ENCODE data around the gene TMEFF2. TPM values are rescaled to one million over a fixed set of nuclear protein-coding genes. Genes with fewer than 3 reads are reported as not detected.

The TMEFF2 gene
- total RNA-seq, 1 experiment from 2014 or later = not detected

DNA sequence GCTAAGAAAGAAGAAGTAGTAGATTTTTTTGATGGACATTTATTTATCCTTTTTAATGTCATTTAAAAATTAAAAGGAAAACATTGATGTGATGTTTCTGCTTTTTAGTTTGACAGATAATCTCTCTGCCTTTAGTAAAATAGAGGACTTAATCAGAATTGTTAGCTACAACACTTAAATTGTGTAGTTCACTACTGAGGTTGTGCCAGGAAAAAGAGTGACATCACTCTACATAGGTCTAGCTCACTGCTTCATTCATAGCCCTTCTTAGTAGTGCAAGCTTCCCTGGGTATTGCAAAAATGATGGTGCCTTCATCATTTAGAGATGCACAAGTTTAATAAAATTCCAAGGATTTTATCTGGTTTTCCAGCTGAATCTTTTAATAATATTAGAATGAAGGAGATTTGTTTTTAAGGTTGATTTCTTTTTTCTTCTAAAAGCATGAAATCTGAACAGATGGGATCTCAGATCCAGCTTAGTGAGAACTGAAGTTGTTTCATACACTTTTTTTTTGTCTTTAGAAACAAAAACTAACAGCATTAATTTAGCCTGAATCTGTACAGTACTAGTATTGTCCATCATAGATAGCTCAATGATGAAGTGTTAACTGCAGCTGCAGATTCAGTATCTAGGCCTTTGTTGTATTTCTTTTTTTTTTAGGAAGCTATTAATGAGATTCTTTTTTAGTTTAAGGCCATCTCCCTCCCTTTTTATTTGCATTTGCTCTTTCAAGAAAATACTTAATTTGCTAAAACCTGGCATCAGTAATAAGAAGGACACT, 20.6 kb upstream of the TMEFF2 start:
- CTCF ChIA-PET = no interaction called here
- intact Hi-C loops (cut with micrococcal nuclease; ENCODE audit: unreplicated experiment) = no loop called here

DNA sequence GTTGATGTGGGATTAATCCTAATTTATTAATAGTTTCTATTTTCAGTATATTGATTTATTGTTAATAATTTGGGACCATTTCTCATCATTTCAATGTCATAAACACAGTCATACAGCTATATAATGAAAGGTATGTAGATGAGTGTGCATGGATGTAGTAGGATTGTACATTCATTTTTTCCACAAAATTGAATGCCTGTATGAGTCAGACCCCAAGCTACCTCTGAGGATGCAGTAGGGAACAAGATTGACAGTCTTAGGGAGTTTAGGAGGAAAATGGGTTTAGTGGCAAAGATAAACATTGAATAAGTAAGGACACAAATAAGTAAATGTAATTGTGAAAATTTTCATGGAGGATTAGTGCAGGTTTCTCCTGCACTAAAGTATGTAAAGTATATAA, 14.1 kb upstream of the TMEFF2 start:
- CTCF ChIA-PET = no interaction called here
- no peaks in the 10 kb centered on the region for H3K36me3 Mint-ChIP-seq (ENCODE audit: insufficient read depth, unreplicated experiment)
- intact Hi-C loops (cut with micrococcal nuclease; ENCODE audit: unreplicated experiment) = no loop called here

More for the DNA sequence above, 20.6 kb upstream of the TMEFF2 start:
- no peak overlapping the region for H3K4me3 Mint-ChIP-seq (ENCODE audit: low read depth, unreplicated experiment)
- TF ChIP-seq, protein P1, sequence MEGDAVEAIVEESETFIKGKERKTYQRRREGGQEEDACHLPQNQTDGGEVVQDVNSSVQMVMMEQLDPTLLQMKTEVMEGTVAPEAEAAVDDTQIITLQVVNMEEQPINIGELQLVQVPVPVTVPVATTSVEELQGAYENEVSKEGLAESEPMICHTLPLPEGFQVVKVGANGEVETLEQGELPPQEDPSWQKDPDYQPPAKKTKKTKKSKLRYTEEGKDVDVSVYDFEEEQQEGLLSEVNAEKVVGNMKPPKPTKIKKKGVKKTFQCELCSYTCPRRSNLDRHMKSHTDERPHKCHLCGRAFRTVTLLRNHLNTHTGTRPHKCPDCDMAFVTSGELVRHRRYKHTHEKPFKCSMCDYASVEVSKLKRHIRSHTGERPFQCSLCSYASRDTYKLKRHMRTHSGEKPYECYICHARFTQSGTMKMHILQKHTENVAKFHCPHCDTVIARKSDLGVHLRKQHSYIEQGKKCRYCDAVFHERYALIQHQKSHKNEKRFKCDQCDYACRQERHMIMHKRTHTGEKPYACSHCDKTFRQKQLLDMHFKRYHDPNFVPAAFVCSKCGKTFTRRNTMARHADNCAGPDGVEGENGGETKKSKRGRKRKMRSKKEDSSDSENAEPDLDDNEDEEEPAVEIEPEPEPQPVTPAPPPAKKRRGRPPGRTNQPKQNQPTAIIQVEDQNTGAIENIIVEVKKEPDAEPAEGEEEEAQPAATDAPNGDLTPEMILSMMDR (IDR thresholded peaks at IDR 0.05; ENCODE audit: unreplicated experiment) = no peak
- DNase-seq = no peak
- H3K27me3 Mint-ChIP-seq (ENCODE audit: unreplicated experiment) = no peaks in the 10 kb centered on the region
- no peak overlapping the region for H3K27ac Mint-ChIP-seq (ENCODE audit: unreplicated experiment)
- no TSS peak for BruUV-seq (replicated peaks)
- H3K9me3 Mint-ChIP-seq (ENCODE audit: low read depth, unreplicated experiment) = no peaks in the 10 kb centered on the region
- H3K36me3 Mint-ChIP-seq (ENCODE audit: insufficient read depth, unreplicated experiment) = no peaks in the 10 kb centered on the region
- H3K4me1 Mint-ChIP-seq (ENCODE audit: low read depth, unreplicated experiment) = no peaks in the 10 kb centered on the region

DNA sequence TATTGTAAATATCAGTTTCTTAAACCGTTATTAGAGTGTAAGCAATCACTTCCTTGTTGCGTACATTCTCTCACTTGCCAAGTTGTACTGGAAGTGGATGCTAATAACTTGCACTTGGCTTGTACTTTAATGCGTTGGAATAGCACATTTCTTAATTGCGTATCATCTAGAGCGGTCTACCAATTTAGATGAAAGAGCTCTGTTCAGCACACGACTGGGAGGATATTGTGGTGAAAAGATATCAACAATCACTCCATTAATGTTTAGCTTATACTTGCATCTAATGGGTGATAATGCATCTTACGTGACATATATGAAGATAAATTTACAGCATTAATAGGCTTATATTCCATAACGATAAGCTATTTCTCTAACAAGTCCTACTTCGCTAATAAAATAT, 11.7 kb upstream of the TMEFF2 start:
- H3K27ac Mint-ChIP-seq (ENCODE audit: unreplicated experiment) = no peak overlapping the region
- H3K4me3 Mint-ChIP-seq (ENCODE audit: low read depth, unreplicated experiment) = no peak overlapping the region
- H3K36me3 Mint-ChIP-seq (ENCODE audit: insufficient read depth, unreplicated experiment) = no peaks in the 10 kb centered on the region
- intact Hi-C loops (cut with micrococcal nuclease; ENCODE audit: unreplicated experiment) = no loop called here
- no peak for DNase-seq
- no peaks in the 10 kb centered on the region for H3K9me3 Mint-ChIP-seq (ENCODE audit: low read depth, unreplicated experiment)
- TF ChIP-seq, protein P1 (IDR thresholded peaks at IDR 0.05; ENCODE audit: unreplicated experiment) = no peak
- CTCF ChIA-PET = no interaction called here
- no peaks in the 10 kb centered on the region for H3K4me1 Mint-ChIP-seq (ENCODE audit: low read depth, unreplicated experiment)
- BruUV-seq (replicated peaks) = no TSS peak
- no peaks in the 10 kb centered on the region for H3K27me3 Mint-ChIP-seq (ENCODE audit: unreplicated experiment)

More for the DNA sequence above, 14.1 kb upstream of the TMEFF2 start:
- no TSS peak for BruUV-seq (replicated peaks)
- Mint-ChIP-seq H3K4me3 (ENCODE audit: low read depth, unreplicated experiment) (no peak overlapping the region), H3K9me3 (ENCODE audit: low read depth, unreplicated experiment) (no peaks in the 10 kb centered on the region), H3K27ac (ENCODE audit: unreplicated experiment) (no peak overlapping the region), H3K27me3 (ENCODE audit: unreplicated experiment) (no peaks in the 10 kb centered on the region), H3K4me1 (ENCODE audit: low read depth, unreplicated experiment) (no peaks in the 10 kb centered on the region)
- TF ChIP-seq, protein P1 (IDR thresholded peaks at IDR 0.05; ENCODE audit: unreplicated experiment) = no peak
- DNase-seq = no peak

GRCh38 chr2:192203876-192204275, 9.1 kb upstream of the TMEFF2 start:
- DNase-seq = no peak
- CTCF ChIA-PET = no interaction called here
- Mint-ChIP-seq H3K4me1 (ENCODE audit: low read depth, unreplicated experiment) (no peaks in the 10 kb centered on the region), H3K36me3 (ENCODE audit: insufficient read depth, unreplicated experiment) (no peaks in the 10 kb centered on the region), H3K4me3 (ENCODE audit: low read depth, unreplicated experiment) (no peak overlapping the region), H3K9me3 (ENCODE audit: low read depth, unreplicated experiment) (no peaks in the 10 kb centered on the region), H3K27me3 (ENCODE audit: unreplicated experiment) (no peaks in the 10 kb centered on the region), H3K27ac (ENCODE audit: unreplicated experiment) (no peak overlapping the region)
- TF ChIP-seq, protein P1 (IDR thresholded peaks at IDR 0.05; ENCODE audit: unreplicated experiment) = no peak
- intact Hi-C loops (cut with micrococcal nuclease; ENCODE audit: unreplicated experiment) = no loop called here
- BruUV-seq (replicated peaks) = no TSS peak
